ENCODE measurements around the gene SPIRE2.

The SPIRE2 gene

GRCh38 chr16:89893642-89894548 lies 65.6 kb downstream of the SPIRE2 start:
- no peak for DNase-seq (ENCODE audit: low read depth in 1 of 2, low spot score in 1 of 2)

- no peak for DNase-seq (ENCODE audit: low read depth in 1 of 2, low spot score in 1 of 2)
Observed at GRCh38 chr16:89895482-89896250, 67.4 kb downstream of the SPIRE2 start.

- DNase-seq (ENCODE audit: low read depth in 1 of 2, low spot score in 1 of 2) = no peak
Observed at GRCh38 chr16:89897204-89897603, 68.9 kb downstream of the SPIRE2 start.

- no peak for DNase-seq (ENCODE audit: low read depth in 1 of 2, low spot score in 1 of 2)
Observed at GRCh38 chr16:89898201-89898967, 70.1 kb downstream of the SPIRE2 start.

GRCh38 chr16:89899879-89900481 lies 71.7 kb downstream of the SPIRE2 start:
- no peak for DNase-seq (ENCODE audit: low read depth in 1 of 2, low spot score in 1 of 2)

GRCh38 chr16:89900885-89901284 lies 72.6 kb downstream of the SPIRE2 start:
- DNase-seq (ENCODE audit: low read depth in 1 of 2, low spot score in 1 of 2) = no peak

GRCh38 chr16:89902980-89903379 lies 74.7 kb downstream of the SPIRE2 start:
- DNase-seq (ENCODE audit: low read depth in 1 of 2, low spot score in 1 of 2) = no peak

GRCh38 chr16:89903908-89904515 lies 75.7 kb downstream of the SPIRE2 start:
- DNase-seq (ENCODE audit: low read depth in 1 of 2, low spot score in 1 of 2) = no peak

GRCh38 chr16:89904606-89905510 lies 76.6 kb downstream of the SPIRE2 start:
- DNase-seq (ENCODE audit: low read depth in 1 of 2, low spot score in 1 of 2) = no peak

- no peak for DNase-seq (ENCODE audit: low read depth in 1 of 2, low spot score in 1 of 2)
Observed at GRCh38 chr16:89905511-89906139, 77.3 kb downstream of the SPIRE2 start.

- DNase-seq (ENCODE audit: low read depth in 1 of 2, low spot score in 1 of 2) = no peak
Observed at GRCh38 chr16:89906140-89907025, 78.1 kb downstream of the SPIRE2 start.

- DNase-seq (ENCODE audit: low read depth in 1 of 2, low spot score in 1 of 2) = no peak
Observed at GRCh38 chr16:89907055-89907814, 79.0 kb downstream of the SPIRE2 start.

- no peak for DNase-seq (ENCODE audit: low read depth in 1 of 2, low spot score in 1 of 2)
Observed at GRCh38 chr16:89908236-89908635, 80.0 kb downstream of the SPIRE2 start.

- peak; percentile 38 to 56 for DNase-seq (ENCODE audit: low read depth in 1 of 2, low spot score in 1 of 2)
Observed at GRCh38 chr16:89909777-89910716, 81.8 kb downstream of the SPIRE2 start.

GRCh38 chr16:89910717-89911354 lies 82.6 kb downstream of the SPIRE2 start:
- no peak for DNase-seq (ENCODE audit: low read depth in 1 of 2, low spot score in 1 of 2)

GRCh38 chr16:89911375-89911774 lies 83.1 kb downstream of the SPIRE2 start:
- DNase-seq (ENCODE audit: low read depth in 1 of 2, low spot score in 1 of 2) = no peak

Data from activated CD4-positive, alpha-beta T cell treated with anti-CD3 and anti-CD28 coated beads, Interleukin-2, amount 50 U/mL, for 24 hours (primary cell).